Mucosa of stomach (tissue), 1 donor: ENCODE data around the gene VPS33A.
"Not testable (repeated sequence)": the region's sequence is repeated elsewhere in the genome, so short reads cannot be mapped to it uniquely, and the experiment has no call there.

Source experiments
- H3K27me3 ChIP-seq: one replicate; pipeline ENCODE4 v1.7.0; 2013; ENCODE audit warnings: mild to moderate bottlenecking, low read length; ENCODE audit not compliant: control insufficient read depth, insufficient read depth
- H3K36me3 ChIP-seq: one replicate; pipeline ENCODE4 v1.7.0; 2013; ENCODE audit warnings: low read length; ENCODE audit not compliant: control insufficient read depth, insufficient read depth
- H3K4me1 ChIP-seq: one replicate; pipeline ENCODE4 v1.7.0; 2013; ENCODE audit warnings: mild to moderate bottlenecking, low read length; ENCODE audit not compliant: control insufficient read depth, insufficient read depth
- H3K4me3 ChIP-seq: one replicate; pipeline ENCODE4 v1.7.0; 2013; ENCODE audit warnings: low read length
- H3K9ac ChIP-seq: one replicate; pipeline ENCODE4 v1.7.0; 2013; ENCODE audit warnings: mild to moderate bottlenecking, low read length, moderate library complexity
- H3K9me3 ChIP-seq: one replicate; pipeline ENCODE4 v1.7.0; 2013; ENCODE audit warnings: mild to moderate bottlenecking, low read length, moderate library complexity; ENCODE audit not compliant: control insufficient read depth
- donor health status: Pancreatic carcinoma.

The VPS33A gene

GRCh38 chr12:122293081-122293480, 26.8 kb upstream of the VPS33A start:
- Histone ChIP-seq H3K9ac (no peak overlapping the region), H3K9me3 (no peaks in the 10 kb centered on the region), H3K36me3 (no peaks in the 10 kb centered on the region), H3K4me1 (no peaks in the 10 kb centered on the region), H3K27me3 (no peaks in the 10 kb centered on the region), H3K4me3 (no peak overlapping the region)

- Histone ChIP-seq H3K9me3 (no peaks in the 10 kb centered on the region), H3K4me3 (no peak overlapping the region), H3K9ac (no peak overlapping the region), H3K27me3 (no peaks in the 10 kb centered on the region), H3K4me1 (no peaks in the 10 kb centered on the region), H3K36me3 (no peaks in the 10 kb centered on the region)
Observed at GRCh38 chr12:122291431-122291830, 25.1 kb upstream of the VPS33A start.

- H3K9ac ChIP-seq, result no peak overlapping the region
- no peaks in the 10 kb centered on the region for H3K9me3 ChIP-seq
- H3K27me3 ChIP-seq, result no peaks in the 10 kb centered on the region
- H3K36me3 ChIP-seq, result peaks cover 3% of the 10 kb centered on the region
- no peak overlapping the region for H3K4me3 ChIP-seq
- H3K4me1 ChIP-seq, result peaks cover 4% of the 10 kb centered on the region
Observed at GRCh38 chr12:122283680-122284079, 17.4 kb upstream of the VPS33A start.

GRCh38 chr12:122282061-122282460, 15.8 kb upstream of the VPS33A start:
- no peaks in the 10 kb centered on the region for H3K9me3 ChIP-seq
- H3K4me3 ChIP-seq, result no peak overlapping the region
- H3K36me3 ChIP-seq, result peaks cover 7% of the 10 kb centered on the region
- no peaks in the 10 kb centered on the region for H3K27me3 ChIP-seq
- no peak overlapping the region for H3K9ac ChIP-seq
- peaks cover 4% of the 10 kb centered on the region for H3K4me1 ChIP-seq

GRCh38 chr12:122276242-122276641, 9.9 kb upstream of the VPS33A start:
- Histone ChIP-seq H3K36me3 (peaks cover 7% of the 10 kb centered on the region), H3K4me3 (no peak overlapping the region)

GRCh38 chr12:122275459-122275858, 9.2 kb upstream of the VPS33A start:
- peaks cover 7% of the 10 kb centered on the region for H3K36me3 ChIP-seq
- no peaks in the 10 kb centered on the region for H3K9me3 ChIP-seq
- H3K4me3 ChIP-seq, result no peak overlapping the region
- H3K27me3 ChIP-seq, result no peaks in the 10 kb centered on the region
- H3K4me1 ChIP-seq, result peaks cover 4% of the 10 kb centered on the region
- H3K9ac ChIP-seq, result no peak overlapping the region

More at GRCh38 chr12:122276242-122276641, 9.9 kb upstream of the VPS33A start:
- peaks cover 4% of the 10 kb centered on the region for H3K4me1 ChIP-seq
- no peaks in the 10 kb centered on the region for H3K27me3 ChIP-seq
- H3K9ac ChIP-seq, result no peak overlapping the region
- no peaks in the 10 kb centered on the region for H3K9me3 ChIP-seq

GRCh38 chr12:122265886-122266229, 436 bp downstream of the VPS33A start:
- Histone ChIP-seq H3K27me3 (no peaks in the 10 kb centered on the region), H3K4me3 (peak overlapping the region; percentile 96), H3K9me3 (no peaks in the 10 kb centered on the region), H3K9ac (peak overlapping the region; percentile 93), H3K4me1 (peaks cover 3% of the 10 kb centered on the region), H3K36me3 (no peaks in the 10 kb centered on the region)

GRCh38 chr12:122265476-122265875, 818 bp downstream of the VPS33A start:
- Histone ChIP-seq H3K36me3 (no peaks in the 10 kb centered on the region), H3K27me3 (no peaks in the 10 kb centered on the region), H3K9ac (peak overlapping the region; percentile 93), H3K4me1 (peaks cover 3% of the 10 kb centered on the region), H3K9me3 (no peaks in the 10 kb centered on the region), H3K4me3 (peak overlapping the region; percentile 96)

GRCh38 chr12:122260735-122261134, 5.6 kb downstream of the VPS33A start:
- H3K9ac ChIP-seq, H3K27me3 ChIP-seq, H3K36me3 ChIP-seq, H3K4me1 ChIP-seq, H3K9me3 ChIP-seq, H3K4me3 ChIP-seq: not testable (repeated sequence)

- not testable (repeated sequence) for H3K9me3 ChIP-seq, H3K36me3 ChIP-seq, H3K4me1 ChIP-seq, H3K4me3 ChIP-seq, H3K27me3 ChIP-seq, H3K9ac ChIP-seq
Observed at GRCh38 chr12:122258939-122259338, 7.4 kb downstream of the VPS33A start.

GRCh38 chr12:122258462-122258861, 7.8 kb downstream of the VPS33A start:
- H3K36me3 ChIP-seq, H3K27me3 ChIP-seq, H3K4me1 ChIP-seq, H3K9ac ChIP-seq, H3K9me3 ChIP-seq, H3K4me3 ChIP-seq: not testable (repeated sequence)

- H3K9ac ChIP-seq, result no peak overlapping the region
- no peaks in the 10 kb centered on the region for H3K9me3 ChIP-seq
- peaks cover 7% of the 10 kb centered on the region for H3K36me3 ChIP-seq
- no peak overlapping the region for H3K4me3 ChIP-seq
- H3K27me3 ChIP-seq, result no peaks in the 10 kb centered on the region
- no peaks in the 10 kb centered on the region for H3K4me1 ChIP-seq
Observed at GRCh38 chr12:122250536-122250935, 15.8 kb downstream of the VPS33A start.

- Histone ChIP-seq H3K9me3 (no peaks in the 10 kb centered on the region), H3K9ac (no peak overlapping the region), H3K4me1 (no peaks in the 10 kb centered on the region), H3K36me3 (peaks cover 7% of the 10 kb centered on the region), H3K27me3 (no peaks in the 10 kb centered on the region), H3K4me3 (no peak overlapping the region)
Observed at GRCh38 chr12:122250047-122250446, 16.2 kb downstream of the VPS33A start.
